Lower leg skin (tissue), 3 donors: ENCODE results near the gene KRT23.

Experiments
- CTCF ChIP-seq, 3 donors: fragments of 450-650 bp; IDR thresholded peaks; one replicate each; pipeline ENCODE4 v1.5.1; 2016; ENCODE audit warnings: antibody characterized with exemption in 3 of 3, mild to moderate bottlenecking in 3 of 3, moderate library complexity in 2 of 3
- POLR2A ChIP-seq, 2 donors: fragments of 450-650 bp; IDR thresholded peaks; one replicate each; pipeline ENCODE4 v1.6.1; 2016 to 2017; ENCODE audit warnings: antibody characterized with exemption in 2 of 2, mild to moderate bottlenecking in 1 of 2, moderate library complexity in 1 of 2

GRCh38 chr17:40949418-40949817, 12.0 kb upstream of the KRT23 start:
- TF ChIP-seq CTCF (IDR thresholded peaks at IDR 0.05) (no peak), POLR2A (IDR thresholded peaks at IDR 0.05) (no peak)
